ENCODE results near the gene ATP2B3.

ATP2B3 gene

DNA sequence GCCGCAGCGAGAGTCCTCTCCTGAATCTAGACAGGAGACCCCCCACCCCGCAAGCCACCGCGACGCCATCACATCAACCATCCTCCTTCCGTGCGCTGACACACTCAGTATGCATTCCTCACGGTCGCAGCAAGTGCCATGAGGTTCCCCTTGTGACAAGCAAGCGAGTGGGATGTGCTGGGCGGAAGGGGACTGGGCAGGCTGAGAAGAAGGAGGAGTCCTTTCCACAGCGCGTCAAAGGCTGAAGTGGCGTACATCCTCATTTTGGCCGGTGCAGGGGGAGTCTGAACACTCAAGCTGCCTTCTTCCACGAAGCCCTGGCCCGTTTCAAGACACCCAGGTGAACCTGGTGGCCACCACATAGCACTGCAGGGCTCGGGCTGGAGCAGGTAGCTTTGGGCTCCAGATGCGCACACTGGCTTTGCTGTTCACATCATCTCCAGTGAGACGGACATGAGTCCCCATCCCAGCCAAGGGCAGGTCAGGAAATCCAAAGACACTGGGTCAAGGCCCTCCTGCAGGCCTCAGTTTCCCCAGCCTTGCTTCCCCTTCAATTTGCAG is 51.1 kb downstream of the ATP2B3 start:
- no peak for DNase-seq (ENCODE audit: low read depth in 2 of 2)

DNA sequence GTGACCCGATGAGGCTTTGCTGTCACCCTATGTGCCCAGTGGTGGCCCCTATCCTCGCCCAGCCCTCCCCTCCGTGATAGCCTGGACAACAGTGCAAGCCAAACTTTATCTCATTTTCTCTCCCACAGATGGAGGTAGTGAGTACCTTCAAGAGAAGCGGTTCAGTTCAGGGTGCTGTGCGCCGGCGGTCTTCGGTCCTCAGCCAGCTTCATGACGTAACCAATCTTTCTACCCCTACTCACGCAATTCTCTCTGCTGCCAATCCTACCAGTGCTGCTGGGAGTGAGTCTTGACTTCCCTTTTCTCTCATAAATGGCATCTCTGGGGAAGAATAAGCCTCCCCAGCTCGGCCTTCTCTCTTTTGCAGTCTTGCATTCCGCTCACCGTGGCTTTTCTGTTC is 52.0 kb downstream of the ATP2B3 start:
- no peak for DNase-seq (ENCODE audit: low read depth in 2 of 2)

DNA sequence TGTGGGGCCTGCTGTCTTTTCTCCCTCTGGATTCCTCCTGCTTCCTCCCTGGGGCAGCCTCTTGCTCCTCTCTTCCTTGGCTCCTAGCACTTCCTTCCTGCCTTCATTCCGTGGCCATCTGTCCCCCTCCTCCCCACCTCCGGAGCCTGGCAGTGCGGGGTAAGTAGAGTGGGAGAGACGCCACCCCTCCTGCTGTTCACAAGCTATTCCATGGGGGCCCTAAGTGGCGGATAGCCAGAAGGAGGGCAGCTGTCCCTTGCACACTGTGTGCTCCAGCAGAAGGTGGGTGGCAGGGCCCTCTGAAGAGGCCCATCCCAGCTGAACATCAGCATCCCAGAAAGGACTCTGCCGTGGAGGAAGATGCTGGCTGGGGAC is 54.1 kb downstream of the ATP2B3 start:
- DNase-seq (ENCODE audit: low read depth in 2 of 2): no peak

DNA sequence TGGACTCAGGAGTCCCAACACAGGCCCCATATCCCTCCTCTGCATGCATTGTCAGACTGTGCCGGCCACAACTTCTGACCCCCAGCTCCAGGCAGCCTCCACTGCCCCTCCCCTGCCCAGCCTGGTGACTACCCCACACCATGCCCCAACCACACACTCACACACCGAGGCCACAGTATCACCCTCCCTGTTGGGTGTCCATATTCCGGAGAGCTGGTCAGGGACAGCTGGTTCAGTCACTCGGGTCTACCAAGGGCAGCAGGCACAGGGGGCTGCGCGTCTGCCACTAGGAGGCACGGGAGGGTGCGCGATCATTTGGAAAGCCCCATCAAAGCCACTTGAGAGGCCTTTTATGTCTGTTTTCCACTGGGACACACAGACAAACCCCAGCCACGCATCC is 55.2 kb downstream of the ATP2B3 start:
- no peak for DNase-seq (ENCODE audit: low read depth in 2 of 2)

DNA sequence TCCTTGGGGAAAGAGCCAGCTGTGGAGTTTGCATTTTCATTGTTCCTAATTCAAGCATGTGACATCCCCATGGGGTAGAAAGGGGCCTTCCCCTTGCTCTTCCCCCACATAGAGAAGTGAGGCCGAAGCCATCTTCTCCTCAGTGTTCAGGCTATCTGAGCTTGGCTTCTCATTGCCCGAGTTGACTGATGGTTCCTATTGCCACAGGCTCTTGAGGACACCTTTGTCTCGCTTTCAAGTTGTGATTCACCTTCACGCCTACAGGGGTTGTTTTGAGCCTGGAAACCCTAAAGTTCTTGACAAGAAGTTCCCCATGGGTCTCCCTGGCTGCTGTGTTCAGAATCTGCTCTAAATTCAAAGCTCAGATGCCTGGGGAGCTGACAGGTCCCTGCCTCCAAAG is 56.5 kb downstream of the ATP2B3 start:
- DNase-seq (ENCODE audit: low read depth in 2 of 2): no peak

DNA sequence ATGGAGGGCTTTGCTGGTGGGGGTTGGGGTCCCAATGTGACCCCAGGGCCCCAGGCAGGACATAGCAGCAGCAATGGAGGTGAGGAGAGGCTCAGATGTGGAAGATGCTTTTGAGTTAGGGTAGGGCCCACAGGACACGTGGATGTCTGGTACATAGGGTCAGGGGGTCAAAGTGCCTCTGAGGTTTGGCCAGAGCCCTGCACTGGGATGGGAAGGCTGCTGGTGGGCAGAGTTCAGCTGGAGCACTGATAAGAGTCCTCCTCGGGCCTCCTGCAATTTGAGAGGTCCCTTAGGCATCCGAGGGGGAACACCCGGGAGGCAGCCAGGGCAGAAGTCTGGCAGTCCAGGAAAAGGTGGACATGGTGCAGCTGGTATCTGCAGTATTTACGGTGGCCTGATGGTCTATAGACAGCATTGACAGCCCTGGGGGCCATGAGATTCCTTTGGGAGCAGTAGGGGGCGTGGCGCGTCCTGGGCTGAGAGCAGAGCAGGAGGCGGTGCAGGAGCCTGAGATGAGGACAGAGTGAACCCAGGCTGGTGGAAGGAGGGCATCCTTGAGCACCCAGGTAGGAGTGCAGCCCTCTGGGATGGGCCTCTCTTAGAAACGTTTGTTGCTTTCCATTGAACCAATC is 58.9 kb downstream of the ATP2B3 start:
- no peak for DNase-seq (ENCODE audit: low read depth in 2 of 2)

GRCh38 chrX:153576961-153577360 is 59.5 kb downstream of the ATP2B3 start:
- no peak for DNase-seq (ENCODE audit: low read depth in 2 of 2)

DNA sequence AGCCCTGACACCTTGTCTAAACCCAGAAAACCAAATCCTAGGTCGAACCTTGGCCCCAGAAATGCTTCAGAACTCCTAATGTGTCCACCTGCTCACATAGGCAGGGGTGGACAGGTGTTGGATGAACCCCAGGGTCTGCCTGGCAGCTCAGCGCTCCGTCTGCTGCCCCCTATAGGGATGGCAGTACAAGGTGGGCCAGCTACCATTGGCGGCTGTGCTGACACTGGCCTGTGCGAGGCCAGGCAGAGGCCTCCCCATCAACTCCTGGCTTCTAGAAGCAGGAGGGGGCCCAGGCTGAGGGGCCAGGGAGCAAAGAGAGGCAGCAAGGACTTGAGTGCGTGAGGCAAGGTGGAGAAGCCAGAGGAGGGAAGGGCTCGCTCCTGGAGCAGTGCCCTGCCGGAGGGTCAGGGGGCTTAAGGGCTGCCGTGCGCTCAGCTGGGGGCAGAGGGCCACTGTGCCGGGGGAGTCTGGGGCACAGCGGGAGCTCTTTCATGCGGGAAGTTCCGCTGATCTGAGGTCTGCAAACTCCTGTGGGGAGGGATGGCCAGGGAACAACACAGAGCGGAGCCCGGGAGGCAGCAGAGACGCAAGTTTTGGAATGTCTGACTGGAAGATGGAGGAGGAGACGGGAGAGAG is 60.9 kb downstream of the ATP2B3 start:
- DNase-seq (ENCODE audit: low read depth in 2 of 2): no peak

DNA sequence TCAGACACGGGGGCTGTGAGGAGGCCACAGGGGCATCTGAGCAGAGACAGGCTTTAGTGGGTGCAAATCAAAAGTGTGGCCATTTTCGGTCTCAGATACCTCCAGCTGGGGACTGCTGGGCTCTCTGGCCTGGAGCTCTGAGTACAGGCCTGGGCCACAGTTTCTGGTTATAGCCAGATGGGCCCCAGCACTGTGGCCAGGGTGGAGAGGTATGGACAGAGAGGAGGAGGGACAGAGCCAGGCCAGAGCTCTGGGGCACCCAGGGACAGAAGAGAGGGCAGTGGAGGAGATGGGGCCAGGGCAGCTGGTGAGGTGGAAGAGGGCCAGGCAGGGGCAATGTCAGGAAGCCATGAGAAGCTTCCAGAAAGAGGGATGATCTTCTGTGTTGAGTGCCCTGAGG is 61.4 kb downstream of the ATP2B3 start:
- no peak for DNase-seq (ENCODE audit: low read depth in 2 of 2)

GRCh38 chrX:153580700-153581386 is 63.4 kb downstream of the ATP2B3 start:
- no peak for DNase-seq (ENCODE audit: low read depth in 2 of 2)

- DNase-seq (ENCODE audit: low read depth in 2 of 2): peak; percentile 27 to 32
Measured at GRCh38 chrX:153582896-153583295, 65.5 kb downstream of the ATP2B3 start.

DNA sequence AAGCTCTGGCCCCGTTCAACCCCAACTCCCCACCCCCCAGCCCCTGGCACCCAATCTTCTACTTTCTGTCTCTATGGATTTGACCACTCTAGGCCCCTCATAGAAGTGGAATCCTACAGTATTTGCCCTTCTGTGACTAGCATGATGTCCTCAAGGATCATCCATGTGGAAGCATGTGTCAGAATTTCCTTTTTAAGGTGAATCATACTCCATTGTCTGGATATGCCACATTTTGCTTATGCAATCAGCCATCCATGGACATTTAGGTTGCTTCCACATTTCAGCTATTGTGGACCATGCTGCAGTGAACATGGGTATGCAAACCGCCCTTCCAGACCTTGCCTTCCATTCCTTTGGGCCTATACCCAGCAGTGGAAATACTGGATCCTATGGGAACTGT is 66.0 kb downstream of the ATP2B3 start:
- no peak for DNase-seq (ENCODE audit: low read depth in 2 of 2)

DNA sequence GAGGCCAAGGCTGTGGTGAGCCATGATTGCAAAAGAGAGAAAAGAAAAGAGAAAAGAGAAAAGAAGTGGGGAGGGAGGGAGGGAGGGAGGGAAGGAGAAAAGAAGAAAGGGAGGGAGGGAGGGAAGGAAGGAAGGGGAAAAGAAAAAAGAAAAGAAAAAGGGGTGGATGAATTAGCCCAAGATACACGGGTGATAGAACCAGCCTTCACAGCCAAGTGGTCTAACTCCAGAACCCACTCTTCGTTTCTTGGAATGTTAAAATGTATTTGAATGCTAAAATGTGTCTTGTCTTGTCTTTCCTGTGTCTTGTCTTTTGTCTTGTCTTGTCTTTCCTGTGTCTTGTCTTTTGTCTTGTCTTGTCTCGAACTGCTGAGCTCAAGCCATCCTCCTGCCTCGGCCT is 68.4 kb downstream of the ATP2B3 start:
- no peak for DNase-seq (ENCODE audit: low read depth in 2 of 2)

DNA sequence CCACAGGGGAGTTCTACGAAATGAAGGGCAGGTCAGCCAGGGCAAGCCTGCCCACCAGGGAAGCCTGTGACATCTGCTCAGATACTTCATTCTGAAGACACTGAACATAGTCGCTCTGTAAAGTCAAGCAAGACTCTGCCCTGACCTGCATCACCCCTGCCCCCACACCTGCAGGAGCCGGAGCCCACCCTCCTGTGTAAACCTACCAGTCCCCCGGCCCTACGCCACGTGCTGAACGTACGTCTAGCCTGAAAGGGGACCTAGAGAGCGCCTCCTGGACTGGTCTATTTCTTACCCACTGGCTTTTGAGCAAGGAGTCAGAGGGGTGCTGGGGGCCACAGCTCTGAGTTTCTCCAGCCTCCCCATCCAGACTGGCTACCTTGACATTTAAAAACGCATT is 69.9 kb downstream of the ATP2B3 start:
- no peak for DNase-seq (ENCODE audit: low read depth in 2 of 2)

DNA sequence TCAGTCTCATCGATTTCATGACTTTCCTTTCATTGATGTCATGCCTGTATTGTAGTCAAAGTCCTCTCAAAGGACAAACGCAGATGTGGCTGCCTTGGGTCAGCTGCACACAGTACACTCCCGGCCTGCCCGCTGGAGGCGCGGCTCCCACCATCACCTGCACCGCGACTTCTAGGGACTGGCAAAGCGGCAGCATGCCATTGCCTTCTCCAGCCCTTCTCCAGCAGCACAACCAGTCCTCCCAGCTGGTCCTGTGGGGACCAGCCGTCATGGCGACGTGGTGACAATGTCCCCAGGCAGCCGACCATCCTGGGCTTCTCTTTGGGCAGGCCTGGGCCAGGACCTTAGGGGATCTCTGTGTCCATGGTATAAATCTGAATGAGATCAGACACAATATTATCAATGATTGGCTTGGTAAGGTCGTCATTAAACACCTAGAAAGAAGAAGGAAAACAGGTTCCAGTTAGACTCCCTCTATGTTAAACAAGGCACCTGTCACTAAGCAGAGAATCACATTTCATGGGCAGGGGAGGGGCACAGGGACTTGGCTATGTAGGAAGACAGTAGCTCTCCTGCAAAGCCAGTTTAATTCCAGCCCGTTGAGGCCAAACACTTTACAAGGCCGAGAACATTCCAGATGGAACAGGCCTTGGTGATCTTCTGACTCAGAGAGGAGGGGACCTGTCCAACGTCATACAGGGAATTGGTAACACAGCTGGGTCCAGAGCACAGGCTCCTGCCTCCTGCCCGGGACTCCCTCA is 70.8 kb downstream of the ATP2B3 start:
- no peak for DNase-seq (ENCODE audit: low read depth in 2 of 2)

GRCh38 chrX:153588782-153589446 is 71.5 kb downstream of the ATP2B3 start:
- no peak for DNase-seq (ENCODE audit: low read depth in 2 of 2)

DNA sequence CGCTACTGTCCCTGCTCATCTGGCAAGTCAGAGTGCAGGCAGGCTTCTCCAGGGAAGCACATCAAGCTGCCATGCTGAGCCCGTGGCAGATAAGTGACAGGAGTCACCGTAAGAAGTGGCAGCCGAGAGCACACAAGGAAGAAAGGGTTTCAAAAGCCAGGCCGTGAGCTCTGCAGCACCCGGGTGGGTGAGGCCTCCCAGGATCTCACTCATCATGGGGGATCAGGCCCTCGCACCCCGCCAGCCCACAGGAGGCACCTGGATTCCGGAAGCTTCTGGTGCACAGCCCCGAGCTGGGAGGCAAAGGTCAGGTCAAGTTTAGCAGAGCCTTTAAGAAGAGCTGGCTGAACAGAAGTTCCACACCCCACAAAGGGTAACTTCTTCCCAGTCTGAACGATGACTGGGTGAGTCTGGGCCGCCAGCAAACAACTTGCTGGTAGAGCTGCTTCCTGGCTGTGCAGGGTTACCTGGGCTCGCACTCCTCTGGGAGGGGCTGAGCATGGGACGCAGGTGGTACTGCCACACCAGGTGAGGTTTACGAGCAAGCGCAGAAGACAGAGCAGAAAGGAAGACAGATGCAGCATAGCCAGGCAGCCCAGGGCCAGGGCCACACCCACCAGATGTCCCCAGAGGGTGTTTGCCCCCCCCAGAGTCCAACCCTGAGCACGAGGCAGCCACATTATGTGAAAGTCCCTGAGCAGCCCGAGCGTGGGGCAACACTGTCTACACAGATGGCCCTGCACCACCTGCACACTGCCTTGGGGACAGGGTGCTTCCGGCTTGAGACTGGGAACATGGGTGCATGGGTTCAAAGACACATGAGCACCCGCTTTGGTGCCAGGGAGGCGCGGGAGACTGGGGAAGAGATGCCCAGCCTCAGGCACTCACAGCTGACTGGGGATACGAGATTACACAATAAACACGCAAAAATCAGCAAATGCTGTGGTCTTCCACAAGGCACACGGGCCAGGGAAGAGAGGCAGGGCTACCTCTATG is 73.8 kb downstream of the ATP2B3 start:
- DNase-seq (ENCODE audit: low read depth in 2 of 2): no peak

DNA sequence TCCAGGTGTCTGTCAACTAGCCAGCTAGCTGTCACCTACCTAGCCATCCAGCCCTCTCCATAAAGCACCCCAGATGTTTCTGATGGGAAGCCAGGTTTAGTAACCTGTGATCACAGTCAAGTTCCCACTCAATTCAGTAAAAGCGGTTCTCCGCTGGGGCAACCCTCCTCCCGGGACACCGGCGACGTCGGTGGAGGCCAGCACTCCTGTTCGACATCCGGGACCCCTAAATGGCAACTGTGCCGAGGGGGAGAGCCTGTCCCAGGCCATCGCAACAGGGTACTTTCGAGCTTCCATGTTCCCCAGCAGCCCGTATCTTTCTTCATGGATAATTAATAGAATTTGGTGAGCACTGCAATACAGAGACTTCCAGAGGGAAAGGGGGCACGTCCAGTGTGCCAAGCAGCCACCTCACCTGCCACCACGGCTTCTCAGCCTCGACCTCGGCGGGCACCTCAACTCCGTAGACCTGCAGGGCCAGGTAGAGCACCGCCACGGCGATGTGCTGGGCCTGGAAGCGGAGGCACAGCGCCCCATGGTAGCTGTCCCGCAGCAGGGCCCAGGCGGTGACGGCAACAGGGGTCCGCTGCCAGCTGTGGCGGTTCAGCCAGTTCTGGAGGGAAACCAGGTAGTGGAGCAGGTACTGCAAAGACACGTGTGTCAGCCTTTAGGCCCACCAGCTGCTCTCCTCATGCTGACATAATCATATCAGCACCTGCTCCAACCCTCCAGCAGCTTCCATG is 74.8 kb downstream of the ATP2B3 start:
- no peak for DNase-seq (ENCODE audit: low read depth in 2 of 2)

DNA sequence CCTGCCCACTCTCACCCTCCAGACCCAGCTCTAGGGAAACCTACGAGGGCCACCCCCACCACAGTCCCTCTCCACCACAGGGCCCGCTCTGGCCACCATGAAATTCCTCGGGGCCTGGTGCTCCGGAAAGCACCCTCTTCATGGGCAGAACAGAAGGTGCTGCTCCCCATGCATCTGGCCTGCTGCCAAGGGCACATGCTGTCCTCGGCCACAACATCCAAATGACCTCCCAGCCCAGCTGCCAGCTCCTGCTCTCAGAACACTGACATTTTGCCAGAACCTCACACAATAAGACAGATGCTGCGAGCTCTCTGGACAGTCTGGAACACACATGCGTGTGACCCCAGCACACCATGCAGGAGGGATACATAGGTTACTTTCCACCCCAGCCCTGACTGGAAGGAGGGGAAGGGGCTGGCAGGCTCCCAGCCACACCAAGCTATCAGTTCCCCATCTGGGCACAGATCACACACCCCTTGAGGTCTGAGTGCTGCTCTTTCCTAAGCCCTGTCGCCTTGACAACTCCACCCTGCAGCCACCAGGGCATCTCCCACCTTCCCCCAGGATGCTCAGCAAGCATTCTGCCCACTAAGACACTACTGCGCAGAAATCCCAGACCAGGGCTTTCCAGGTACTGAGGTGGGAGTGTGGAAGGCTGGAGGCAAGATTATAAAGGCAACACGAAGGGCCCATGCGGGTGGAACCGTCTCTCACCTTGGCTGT is 75.7 kb downstream of the ATP2B3 start:
- DNase-seq (ENCODE audit: low read depth in 2 of 2): no peak
